ENCODE measurements around the gene GSTM1.

GRCh38 chr1:109721042-109721441 lies 33.4 kb downstream of the GSTM1 start:
- TF ChIP-seq CTCF (IDR thresholded peaks at IDR 0.05) = no peak
- TF ChIP-seq EZH2phosphoT487 (IDR thresholded peaks at IDR 0.05) = no peak

Measured in neural progenitor cell (in vitro differentiated cells).